ENCODE data around the gene TMBIM1.

TMBIM1 gene

GRCh38 chr2:218296847-218297246 lies 4.5 kb upstream of the TMBIM1 start:
- no peak for DNase-seq (ENCODE audit: low read depth)
- H3K4me3 ChIP-seq (ENCODE audit: low read depth, low read length), result no peak overlapping the region
- no peak for TF ChIP-seq MAX (IDR thresholded peaks at IDR 0.05; ENCODE audit: low read depth, low read length)
- TF ChIP-seq CTCF (IDR thresholded peaks at IDR 0.05; ENCODE audit: low read depth, low read length), result no peak
- TF ChIP-seq POLR2A (IDR thresholded peaks at IDR 0.05; ENCODE audit: extremely low read depth, insufficient read length), result no peak
- TF ChIP-seq MYC (IDR thresholded peaks at IDR 0.05; ENCODE audit: low read depth, low read length), result no peak

- TF ChIP-seq POLR2A (IDR thresholded peaks at IDR 0.05; ENCODE audit: extremely low read depth, insufficient read length), result no peak
- TF ChIP-seq CTCF (IDR thresholded peaks at IDR 0.05; ENCODE audit: low read depth, low read length), result no peak
- TF ChIP-seq MYC (IDR thresholded peaks at IDR 0.05; ENCODE audit: low read depth, low read length), result no peak
- TF ChIP-seq MAX (IDR thresholded peaks at IDR 0.05; ENCODE audit: low read depth, low read length), result no peak
- no peak overlapping the region for H3K4me3 ChIP-seq (ENCODE audit: low read depth, low read length)
- no peak for DNase-seq (ENCODE audit: low read depth)
Observed at GRCh38 chr2:218296200-218296599, 3.9 kb upstream of the TMBIM1 start.

GRCh38 chr2:218295029-218295428 lies 2.7 kb upstream of the TMBIM1 start:
- DNase-seq (ENCODE audit: low read depth), result no peak
- H3K4me3 ChIP-seq (ENCODE audit: low read depth, low read length), result no peak overlapping the region
- TF ChIP-seq POLR2A (IDR thresholded peaks at IDR 0.05; ENCODE audit: extremely low read depth, insufficient read length) (no peak), MAX (IDR thresholded peaks at IDR 0.05; ENCODE audit: low read depth, low read length) (no peak), CTCF (IDR thresholded peaks at IDR 0.05; ENCODE audit: low read depth, low read length) (no peak), MYC (IDR thresholded peaks at IDR 0.05; ENCODE audit: low read depth, low read length) (no peak)

- no peak for DNase-seq (ENCODE audit: low read depth)
- H3K4me3 ChIP-seq (ENCODE audit: low read depth, low read length), result no peak overlapping the region
- TF ChIP-seq POLR2A (IDR thresholded peaks at IDR 0.05; ENCODE audit: extremely low read depth, insufficient read length) (no peak), CTCF (IDR thresholded peaks at IDR 0.05; ENCODE audit: low read depth, low read length) (no peak), MAX (IDR thresholded peaks at IDR 0.05; ENCODE audit: low read depth, low read length) (no peak), MYC (IDR thresholded peaks at IDR 0.05; ENCODE audit: low read depth, low read length) (no peak)
Observed at GRCh38 chr2:218294430-218295022, 2.2 kb upstream of the TMBIM1 start.

- no peak for DNase-seq (ENCODE audit: low read depth)
- no peak for TF ChIP-seq MAX (IDR thresholded peaks at IDR 0.05; ENCODE audit: low read depth, low read length)
- no peak for TF ChIP-seq POLR2A (IDR thresholded peaks at IDR 0.05; ENCODE audit: extremely low read depth, insufficient read length)
- H3K4me3 ChIP-seq (ENCODE audit: low read depth, low read length), result no peak overlapping the region
Observed at GRCh38 chr2:218293715-218294429, 1.6 kb upstream of the TMBIM1 start.

GRCh38 chr2:218291318-218292047 lies 820 bp downstream of the TMBIM1 start:
- DNase-seq (ENCODE audit: low read depth), result peak; percentile 41
- peak overlapping the region; percentile 70 for H3K4me3 ChIP-seq (ENCODE audit: low read depth, low read length)
- no peak for TF ChIP-seq POLR2A (IDR thresholded peaks at IDR 0.05; ENCODE audit: extremely low read depth, insufficient read length)
- TF ChIP-seq CTCF (IDR thresholded peaks at IDR 0.05; ENCODE audit: low read depth, low read length), result no peak

Measured in NB4 (cell line).